ENCODE measurements around the gene SH3D19.
"Not testable (repeated sequence)": the region's sequence is repeated elsewhere in the genome, so short reads cannot be mapped to it uniquely, and the experiment has no call there.

SH3D19 gene

DNA sequence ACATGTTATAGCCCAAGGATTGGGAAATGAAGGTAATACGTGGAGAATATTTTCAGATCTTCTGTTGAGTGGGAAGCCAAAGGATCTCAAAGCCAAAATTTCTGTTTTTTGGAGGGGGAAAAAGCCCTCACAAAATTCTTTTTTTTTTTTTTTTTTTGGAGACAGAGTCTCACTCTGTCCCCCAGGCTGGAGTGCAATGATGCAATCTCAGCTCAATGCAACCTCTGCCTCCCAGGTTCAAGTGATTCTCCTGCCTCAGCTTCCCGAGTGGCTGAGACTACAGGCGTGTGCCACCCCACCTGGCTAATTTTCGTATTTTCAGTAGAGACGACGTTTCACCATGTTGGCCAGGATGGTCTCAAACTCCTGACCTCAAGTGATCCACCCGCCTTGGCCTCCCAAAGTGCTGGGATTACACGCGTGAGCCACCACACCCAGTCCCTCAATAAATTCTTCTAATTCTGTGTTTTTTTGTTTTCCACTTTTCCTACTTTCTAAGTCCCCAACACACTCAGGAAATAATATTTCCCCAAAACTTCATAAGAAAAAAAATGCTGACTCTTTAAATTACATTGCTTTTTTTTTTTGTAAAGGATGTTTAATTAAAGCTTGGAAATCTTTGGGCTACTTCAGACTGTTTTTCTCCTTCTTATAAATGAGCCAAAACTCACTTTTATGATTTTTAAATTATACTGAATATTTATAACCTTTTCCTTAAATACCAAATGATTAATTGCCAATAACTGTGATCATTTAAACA is 174.4 kb downstream of the SH3D19 start:
- no peak for DNase-seq (ENCODE audit: low spot score)

DNA sequence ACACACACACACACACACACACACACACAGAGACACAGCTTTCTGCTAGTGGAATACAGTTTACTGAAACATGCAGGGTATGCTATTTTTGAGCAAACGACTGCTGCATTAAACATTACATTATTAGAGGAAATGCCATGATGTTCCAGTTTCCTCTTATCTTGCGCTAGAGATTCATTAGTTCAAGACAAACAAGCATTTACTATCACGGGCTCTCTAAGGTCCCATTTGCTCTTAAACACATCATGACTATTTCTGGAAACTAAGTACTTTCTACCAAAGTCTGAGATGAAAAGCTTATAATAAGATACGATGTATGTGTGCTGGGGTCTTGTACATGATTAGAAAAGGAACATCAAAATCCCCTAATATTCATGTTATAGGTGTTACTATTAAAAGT is 177.1 kb downstream of the SH3D19 start:
- no peak for DNase-seq (ENCODE audit: low spot score)

- DNase-seq (ENCODE audit: low spot score), result no peak
Observed at GRCh38 chr4:151147000-151147399, 178.4 kb downstream of the SH3D19 start.

DNA sequence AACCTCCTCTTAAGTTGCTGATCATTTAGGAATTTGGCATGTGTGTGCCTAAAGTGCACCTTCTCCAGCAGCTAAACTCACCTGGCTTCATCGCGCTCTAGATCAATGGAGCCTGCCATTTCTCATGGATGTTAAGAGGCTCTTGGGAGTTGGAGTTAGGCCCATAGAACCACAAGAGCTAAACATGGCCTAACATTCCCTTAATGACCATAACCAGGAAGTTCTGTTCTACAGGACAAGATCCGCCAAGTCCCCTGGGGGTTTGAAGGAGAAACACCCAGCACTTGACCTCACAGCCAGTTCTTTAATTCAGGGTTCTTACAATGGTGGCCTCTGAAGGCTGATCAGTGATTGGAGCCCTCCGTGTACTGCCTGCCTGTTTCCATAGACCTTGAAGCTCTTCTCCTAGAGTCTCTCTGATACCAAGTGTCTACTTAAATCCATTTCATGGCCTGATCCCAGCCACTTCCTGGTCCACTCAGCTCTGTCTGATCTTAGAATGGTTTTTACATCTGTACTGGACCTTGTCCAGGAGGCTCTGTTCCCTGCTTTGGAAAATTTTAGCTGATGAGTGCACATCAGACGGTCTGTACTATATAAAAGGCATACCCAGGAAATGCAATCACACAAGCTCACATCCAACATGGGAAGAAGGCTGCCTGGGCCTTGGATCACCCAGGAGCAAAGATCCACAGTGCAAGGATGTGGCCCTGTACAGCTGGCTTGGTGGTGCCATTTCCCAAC is 180.9 kb downstream of the SH3D19 start:
- DNase-seq (ENCODE audit: low spot score), result no peak

DNA sequence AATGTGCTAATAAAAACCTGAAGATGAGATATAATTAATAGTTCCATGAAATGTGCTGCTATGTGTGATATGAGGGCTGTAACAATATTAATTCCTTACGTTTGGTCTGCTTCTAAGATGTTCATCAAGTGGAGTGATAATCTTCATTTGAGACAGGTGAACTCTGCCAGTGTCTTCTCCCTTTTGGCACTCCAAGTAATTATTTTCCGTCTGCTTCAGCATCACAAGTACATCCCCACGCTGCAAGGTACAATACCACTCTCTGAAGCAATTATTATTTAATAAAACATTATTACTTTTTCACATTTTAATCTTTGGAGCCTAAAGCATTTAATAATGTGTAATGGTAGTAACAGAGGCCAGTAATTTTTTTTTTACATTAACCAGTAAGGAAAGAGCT is 181.6 kb downstream of the SH3D19 start:
- no peak for DNase-seq (ENCODE audit: low spot score)

- DNase-seq (ENCODE audit: low spot score), result no peak
Observed at GRCh38 chr4:151143162-151143561, 182.2 kb downstream of the SH3D19 start.

GRCh38 chr4:151142758-151143157 is 182.6 kb downstream of the SH3D19 start:
- no peak for DNase-seq (ENCODE audit: low spot score)

DNA sequence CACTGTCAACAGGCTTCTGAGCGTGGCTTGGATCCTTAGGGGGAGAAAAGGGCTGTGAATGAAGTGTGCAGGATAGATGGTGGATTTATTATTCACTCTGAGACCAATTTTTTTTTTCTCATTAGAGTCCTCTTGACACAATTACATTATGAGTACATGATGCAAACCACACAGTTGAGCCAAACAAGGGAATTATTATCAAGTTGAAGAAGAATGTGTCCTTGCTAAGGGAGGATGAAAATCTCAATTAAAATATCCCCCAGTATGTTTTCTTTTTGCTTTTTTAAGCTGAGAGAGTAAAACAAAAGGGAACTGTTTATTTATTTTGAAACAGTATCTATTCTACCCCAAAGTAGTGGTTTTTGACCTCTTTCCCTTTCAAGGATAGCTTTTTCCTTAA is 185.6 kb downstream of the SH3D19 start:
- no peak for DNase-seq (ENCODE audit: low spot score)

DNA sequence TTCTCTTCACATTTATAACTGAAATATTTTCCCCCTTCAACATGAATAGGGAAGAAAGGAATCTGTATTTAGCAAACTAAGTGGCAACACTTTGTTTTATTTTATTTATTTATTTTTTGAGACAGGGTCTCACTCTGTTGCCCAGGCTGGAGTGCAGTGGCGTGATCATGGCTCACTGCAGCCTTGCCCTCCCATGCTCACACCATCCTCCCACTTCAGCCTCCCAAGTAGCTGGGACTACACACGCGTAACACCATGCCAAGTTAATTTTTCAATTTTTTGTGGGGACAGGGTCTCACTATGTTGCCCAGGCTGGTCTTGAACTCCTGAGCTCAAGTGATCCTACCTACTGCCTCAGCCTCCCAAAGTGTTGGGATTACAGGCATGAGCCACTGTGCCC is 189.4 kb downstream of the SH3D19 start:
- DNase-seq (ENCODE audit: low spot score), result not testable (repeated sequence)

GRCh38 chr4:151133311-151133710 is 192.1 kb downstream of the SH3D19 start:
- no peak for DNase-seq (ENCODE audit: low spot score)

GRCh38 chr4:151129796-151130195 is 195.6 kb downstream of the SH3D19 start:
- no peak for DNase-seq (ENCODE audit: low spot score)

DNA sequence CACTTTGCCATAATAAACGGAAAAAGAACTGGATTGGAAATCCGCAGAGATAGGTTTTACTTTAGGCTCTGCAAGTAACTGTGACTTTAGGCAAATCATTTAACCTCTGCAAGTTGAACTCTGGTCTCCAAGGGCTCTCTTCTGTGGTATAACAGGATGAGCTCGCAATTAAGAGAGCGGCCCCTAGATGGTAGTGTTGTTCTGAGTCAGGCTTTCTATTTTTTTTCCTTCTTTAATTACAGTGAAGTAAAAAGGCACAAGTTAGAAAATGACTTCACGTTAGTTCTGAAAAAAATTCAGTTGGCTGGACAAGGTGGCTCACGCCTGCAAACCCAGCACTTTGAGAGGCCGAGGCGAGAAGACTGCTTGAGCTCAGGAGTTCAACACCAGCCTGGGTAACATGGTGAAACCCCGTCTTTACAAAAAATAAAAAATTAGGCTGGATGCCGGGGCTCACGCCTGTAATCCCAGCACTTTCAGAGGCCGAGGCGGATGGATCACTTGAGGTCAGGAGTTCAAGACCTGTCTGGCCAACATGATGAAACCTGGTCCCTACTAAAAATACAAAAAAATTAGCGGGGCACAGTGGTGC is 207.9 kb downstream of the SH3D19 start:
- peak; percentile 73 for DNase-seq (ENCODE audit: low spot score)

DNA sequence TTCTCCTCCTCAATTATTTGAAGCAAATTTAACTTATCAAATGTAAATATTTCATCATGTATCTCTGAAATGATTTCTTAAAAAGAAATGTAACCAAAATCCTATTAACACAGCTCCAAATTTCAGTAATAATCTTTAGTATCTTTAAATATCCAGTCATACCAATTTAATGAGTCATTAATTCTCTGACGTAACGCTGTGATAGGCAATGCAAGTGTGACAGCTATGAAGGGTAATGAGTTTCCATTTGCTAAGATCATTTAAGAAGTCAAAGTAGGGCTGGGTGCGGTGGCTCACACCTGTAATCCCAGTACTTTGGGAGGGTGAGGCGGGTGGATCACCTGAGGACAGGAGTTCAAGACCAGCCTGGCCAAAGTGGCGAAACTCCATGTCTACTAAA is 210.4 kb downstream of the SH3D19 start:
- no peak for DNase-seq (ENCODE audit: low spot score)

DNA sequence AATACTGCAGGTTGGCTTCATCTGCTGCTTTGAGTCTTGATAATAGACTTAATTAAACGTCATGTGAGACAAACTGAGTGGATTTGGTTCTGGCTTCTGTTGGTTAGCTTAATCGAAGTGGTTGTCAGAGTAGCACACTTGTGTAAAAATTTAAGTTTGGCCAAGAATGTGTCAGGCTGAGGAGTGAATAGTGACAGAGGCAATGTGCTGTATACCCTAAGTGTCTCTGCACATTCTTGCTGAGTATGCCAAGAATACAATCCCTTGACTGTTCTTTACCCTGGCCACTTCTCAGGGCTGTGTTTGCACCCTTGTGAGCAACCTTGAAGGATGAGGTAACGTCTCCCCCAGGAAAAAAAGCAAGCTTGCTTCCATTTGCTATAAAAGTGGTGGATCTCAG is 211.1 kb downstream of the SH3D19 start:
- DNase-seq (ENCODE audit: low spot score), result no peak

- DNase-seq (ENCODE audit: low spot score), result no peak
Observed at GRCh38 chr4:151110236-151110635, 215.2 kb downstream of the SH3D19 start.

DNA sequence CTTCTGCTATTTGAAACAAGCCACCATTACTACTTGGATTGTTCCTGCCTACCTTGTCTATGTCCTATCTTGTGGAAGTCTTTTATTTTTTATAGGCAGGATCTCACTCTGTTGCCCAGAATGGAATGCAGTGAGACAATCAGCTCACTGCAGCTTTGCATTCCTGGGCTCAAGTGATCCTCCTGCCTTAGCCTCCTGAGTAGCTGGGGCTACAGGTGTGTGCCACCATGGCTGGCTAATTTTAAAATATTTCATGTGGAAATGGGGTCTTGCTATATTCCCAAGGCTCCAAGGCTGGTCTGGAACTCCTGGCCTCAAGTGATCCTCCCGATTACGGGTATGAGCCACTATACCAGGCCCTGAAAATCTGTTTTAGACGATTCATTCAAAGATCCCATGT is 218.3 kb downstream of the SH3D19 start:
- no peak for DNase-seq (ENCODE audit: low spot score)

DNA sequence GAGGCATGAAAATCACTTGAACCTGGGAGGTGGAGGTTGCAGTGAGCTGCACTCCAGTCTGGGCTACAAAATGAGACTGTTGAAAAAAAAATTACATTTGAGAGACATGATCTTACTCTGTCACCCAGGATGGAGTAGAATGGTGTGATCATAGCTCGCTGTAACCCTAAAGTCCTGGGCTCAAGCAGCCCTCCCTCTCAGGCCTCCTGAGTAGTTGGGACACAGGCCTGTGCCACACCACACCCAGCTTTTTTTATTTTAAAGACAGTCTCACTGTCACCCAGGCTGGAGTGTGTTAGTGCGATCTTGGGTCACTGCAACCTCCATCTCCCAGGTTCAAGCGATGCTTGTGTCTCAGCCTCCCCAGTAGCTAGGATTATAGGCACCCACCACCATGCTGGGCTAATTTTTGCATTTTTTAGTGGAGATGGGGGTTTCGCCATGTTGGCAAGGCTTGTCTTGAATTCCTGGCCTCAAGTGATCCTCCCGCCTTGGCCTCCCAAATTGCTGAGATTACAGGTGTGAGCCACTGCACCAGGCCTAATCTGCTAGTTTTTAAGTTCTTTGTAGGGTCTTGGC is 219.9 kb downstream of the SH3D19 start:
- DNase-seq (ENCODE audit: low spot score), result no peak

- no peak for DNase-seq (ENCODE audit: low spot score)
Observed at GRCh38 chr4:151104621-151105020, 220.8 kb downstream of the SH3D19 start.

DNA sequence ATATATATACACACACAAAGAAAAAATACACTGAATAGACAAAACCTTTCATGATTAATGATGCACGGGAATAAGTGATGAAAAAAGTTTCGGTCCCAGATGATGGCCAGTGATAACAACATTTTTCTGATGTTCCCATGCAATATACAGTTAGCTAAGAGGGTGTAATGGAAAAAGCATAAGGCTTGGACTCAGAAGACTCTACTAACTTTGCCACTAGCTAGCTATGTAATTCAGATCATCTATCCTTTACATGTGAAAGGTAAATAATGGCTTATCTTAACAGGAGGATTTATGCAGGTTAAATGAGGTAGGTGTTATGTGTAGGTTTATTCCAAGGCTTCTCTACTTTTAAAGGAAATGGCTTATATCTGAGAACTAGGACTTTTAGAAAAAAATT is 221.6 kb downstream of the SH3D19 start:
- DNase-seq (ENCODE audit: low spot score), result no peak

DNA sequence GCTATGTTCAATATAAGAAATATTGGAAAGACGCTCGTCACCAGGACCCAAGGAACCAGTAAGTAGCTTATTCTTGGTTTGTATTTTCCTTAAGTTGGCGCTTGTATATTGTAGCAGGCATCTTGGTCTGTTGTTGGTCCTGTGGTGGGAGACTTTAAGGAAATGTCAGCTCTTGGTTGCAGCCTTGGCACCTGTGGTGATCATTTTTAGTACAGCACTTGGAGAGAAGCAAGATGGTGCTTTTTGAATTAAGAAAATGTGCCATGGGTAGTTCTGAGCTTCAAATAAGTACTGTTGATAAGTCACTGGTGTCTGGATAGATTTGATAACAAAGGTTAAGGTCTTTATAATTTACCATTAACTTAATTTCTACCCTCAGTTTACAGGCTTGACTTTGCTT is 224.9 kb downstream of the SH3D19 start:
- DNase-seq (ENCODE audit: low spot score), result no peak

- peak; percentile 48 for DNase-seq (ENCODE audit: low spot score)
Observed at GRCh38 chr4:151099976-151100417, 225.4 kb downstream of the SH3D19 start.

- peak; percentile 96 for DNase-seq (ENCODE audit: low spot score)
Observed at GRCh38 chr4:151099229-151099975, 226.0 kb downstream of the SH3D19 start, which contains the start of gene RPS3A. Gene RPS3A (plus strand): TSS chr4:151099628. CDS start chr4:151099653, 25 bp downstream.
